Activated naive CD4-positive, alpha-beta T cell treated with Interleukin-2 at 50 U/mL for 16 hours (primary cell): ENCODE results near the gene MAGEB17.
"Not testable (repeated sequence)": the region's sequence is repeated elsewhere in the genome, so short reads cannot be mapped to it uniquely, and the experiment has no call there.

ENCODE experiments used
- DNase-seq: peaks from one replicate; pipeline ENCODE4 v3.0.0-alpha.2; 2020

MAGEB17 gene

GRCh38 chrX:16156692-16157331, 10.5 kb upstream of the MAGEB17 start:
- DNase-seq: no peak

GRCh38 chrX:16160729-16161128, 6.6 kb upstream of the MAGEB17 start:
- no peak for DNase-seq

GRCh38 chrX:16161173-16161572, 6.1 kb upstream of the MAGEB17 start:
- not testable (repeated sequence) for DNase-seq

GRCh38 chrX:16162391-16162790, 4.9 kb upstream of the MAGEB17 start:
- DNase-seq: no peak

- no peak for DNase-seq
Observed at GRCh38 chrX:16164748-16165147, 2.5 kb upstream of the MAGEB17 start.

GRCh38 chrX:16171039-16171438, 3.8 kb downstream of the MAGEB17 start:
- no peak for DNase-seq

GRCh38 chrX:16171944-16172343, 4.7 kb downstream of the MAGEB17 start:
- no peak for DNase-seq

- DNase-seq: no peak
Observed at GRCh38 chrX:16172391-16172790, 5.1 kb downstream of the MAGEB17 start.

- no peak for DNase-seq
Observed at GRCh38 chrX:16175329-16176061, 8.2 kb downstream of the MAGEB17 start.

GRCh38 chrX:16177260-16177659, 10.0 kb downstream of the MAGEB17 start:
- no peak for DNase-seq

GRCh38 chrX:16183843-16184242, 16.6 kb downstream of the MAGEB17 start:
- not testable (repeated sequence) for DNase-seq

- no peak for DNase-seq
Observed at GRCh38 chrX:16185725-16186136, 18.4 kb downstream of the MAGEB17 start.

- no peak for DNase-seq
Observed at GRCh38 chrX:16186380-16187007, 19.2 kb downstream of the MAGEB17 start.

- no peak for DNase-seq
Observed at GRCh38 chrX:16187024-16187760, 19.9 kb downstream of the MAGEB17 start.

- no peak for DNase-seq
Observed at GRCh38 chrX:16188687-16189086, 21.4 kb downstream of the MAGEB17 start.

GRCh38 chrX:16191605-16192004, 24.3 kb downstream of the MAGEB17 start:
- DNase-seq: no peak

- DNase-seq: no peak
Observed at GRCh38 chrX:16196829-16197228, 29.5 kb downstream of the MAGEB17 start.

- DNase-seq: no peak
Observed at GRCh38 chrX:16199343-16199742, 32.1 kb downstream of the MAGEB17 start.

- DNase-seq: no peak
Observed at GRCh38 chrX:16202943-16203342, 35.7 kb downstream of the MAGEB17 start.

GRCh38 chrX:16204538-16204937, 37.3 kb downstream of the MAGEB17 start:
- DNase-seq: no peak

- DNase-seq: no peak
Observed at GRCh38 chrX:16205840-16206239, 38.6 kb downstream of the MAGEB17 start.

- DNase-seq: no peak
Observed at GRCh38 chrX:16207634-16208033, 40.4 kb downstream of the MAGEB17 start.

GRCh38 chrX:16208601-16209000, 41.3 kb downstream of the MAGEB17 start:
- DNase-seq: no peak
